ENCODE data around the gene GABRG3. TPM values are rescaled to one million over a fixed set of nuclear protein-coding genes. Genes with fewer than 3 reads are reported as not detected.

The GABRG3 gene
- total RNA-seq, 1 donor from 2014 or later: not detected

DNA sequence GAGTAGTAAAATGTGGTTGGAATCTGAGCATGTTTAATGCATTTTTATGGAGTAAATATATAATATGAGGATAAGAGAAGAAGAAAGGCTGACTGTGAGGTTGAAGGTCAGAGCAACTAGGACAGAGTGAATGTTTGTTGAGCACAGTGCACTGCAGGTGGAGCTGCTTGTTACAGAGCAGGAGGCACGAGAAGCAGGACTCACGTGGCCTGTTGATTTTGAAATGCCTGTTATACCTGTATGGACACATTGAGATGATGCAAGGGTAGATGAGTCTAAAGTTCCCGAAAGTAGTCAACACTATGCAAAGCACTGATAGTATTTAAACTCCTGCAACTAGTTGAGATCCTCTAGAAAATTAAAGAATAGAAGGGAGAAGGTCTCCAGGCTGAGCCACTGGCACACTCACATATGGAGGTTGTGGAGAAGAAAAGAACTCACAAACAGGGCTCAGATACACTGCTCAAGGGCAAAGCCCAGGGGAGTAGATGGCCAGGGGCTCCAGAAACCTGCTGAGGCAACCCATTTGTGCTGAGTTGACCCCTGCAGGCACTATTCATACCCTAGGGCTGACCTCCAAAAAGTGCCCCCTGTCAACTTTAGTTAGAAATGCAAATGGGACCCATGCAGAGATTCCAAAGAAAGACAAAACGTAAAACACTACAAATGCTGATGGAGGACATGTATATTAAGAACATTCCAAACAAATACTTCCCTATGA, 541.5 kb downstream of the GABRG3 start:
- TF ChIP-seq POLR2AphosphoS5 (IDR thresholded peaks at IDR 0.05; ENCODE audit: insufficient read depth in 1 of 2, low read depth in 1 of 2): peak in 1 of 2 donors; percentile 51
- TF ChIP-seq, protein P1, sequence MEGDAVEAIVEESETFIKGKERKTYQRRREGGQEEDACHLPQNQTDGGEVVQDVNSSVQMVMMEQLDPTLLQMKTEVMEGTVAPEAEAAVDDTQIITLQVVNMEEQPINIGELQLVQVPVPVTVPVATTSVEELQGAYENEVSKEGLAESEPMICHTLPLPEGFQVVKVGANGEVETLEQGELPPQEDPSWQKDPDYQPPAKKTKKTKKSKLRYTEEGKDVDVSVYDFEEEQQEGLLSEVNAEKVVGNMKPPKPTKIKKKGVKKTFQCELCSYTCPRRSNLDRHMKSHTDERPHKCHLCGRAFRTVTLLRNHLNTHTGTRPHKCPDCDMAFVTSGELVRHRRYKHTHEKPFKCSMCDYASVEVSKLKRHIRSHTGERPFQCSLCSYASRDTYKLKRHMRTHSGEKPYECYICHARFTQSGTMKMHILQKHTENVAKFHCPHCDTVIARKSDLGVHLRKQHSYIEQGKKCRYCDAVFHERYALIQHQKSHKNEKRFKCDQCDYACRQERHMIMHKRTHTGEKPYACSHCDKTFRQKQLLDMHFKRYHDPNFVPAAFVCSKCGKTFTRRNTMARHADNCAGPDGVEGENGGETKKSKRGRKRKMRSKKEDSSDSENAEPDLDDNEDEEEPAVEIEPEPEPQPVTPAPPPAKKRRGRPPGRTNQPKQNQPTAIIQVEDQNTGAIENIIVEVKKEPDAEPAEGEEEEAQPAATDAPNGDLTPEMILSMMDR (IDR thresholded peaks at IDR 0.05): no peak
- no peaks in the 10 kb centered on the region for H3K4me1 ChIP-seq
- H3K9me3 ChIP-seq: peaks cover 6% of the 10 kb centered on the region
- no peak overlapping the region for H3K4me3 ChIP-seq
- H3K27me3 ChIP-seq: no peaks in the 10 kb centered on the region
- intact Hi-C loops (cut with DNase I): no loop called here
- no peak for DNase-seq (ENCODE audit: extremely low spot score in 2 of 2)
- H3K36me3 ChIP-seq: no peaks in the 10 kb centered on the region
- H3K27ac ChIP-seq: no peak overlapping the region

DNA sequence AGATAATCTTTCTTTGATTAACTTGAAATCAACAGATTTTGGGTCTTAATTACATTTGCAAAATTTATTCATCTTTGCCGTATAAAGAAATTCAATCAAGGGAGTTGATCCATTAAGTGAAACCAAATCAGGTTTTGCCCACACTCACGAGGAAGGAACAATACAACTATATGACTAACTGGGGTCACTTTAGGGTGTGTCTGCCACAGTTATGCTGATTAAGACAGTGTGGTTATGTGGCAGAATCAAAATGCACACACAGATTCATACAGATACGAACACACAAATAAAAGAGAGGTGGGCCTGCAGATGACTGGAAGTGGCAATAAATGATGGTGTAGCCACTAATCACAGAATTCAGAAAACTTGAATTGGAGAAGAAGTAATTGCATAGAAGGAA, 543.5 kb downstream of the GABRG3 start:
- intact Hi-C loops (cut with DNase I): no loop called here
- no peak for DNase-seq (ENCODE audit: extremely low spot score in 2 of 2)
- H3K27me3 ChIP-seq: no peaks in the 10 kb centered on the region
- no peaks in the 10 kb centered on the region for H3K9me3 ChIP-seq
- no peaks in the 10 kb centered on the region for H3K36me3 ChIP-seq
- TF ChIP-seq, protein P1 (IDR thresholded peaks at IDR 0.05): no peak
- no peak for TF ChIP-seq POLR2AphosphoS5 (IDR thresholded peaks at IDR 0.05; ENCODE audit: insufficient read depth in 1 of 2, low read depth in 1 of 2)
- TF ChIP-seq POLR2A (IDR thresholded peaks at IDR 0.05): no peak
- no peak overlapping the region for H3K27ac ChIP-seq
- H3K4me1 ChIP-seq: no peaks in the 10 kb centered on the region
- H3K4me3 ChIP-seq: no peak overlapping the region

DNA sequence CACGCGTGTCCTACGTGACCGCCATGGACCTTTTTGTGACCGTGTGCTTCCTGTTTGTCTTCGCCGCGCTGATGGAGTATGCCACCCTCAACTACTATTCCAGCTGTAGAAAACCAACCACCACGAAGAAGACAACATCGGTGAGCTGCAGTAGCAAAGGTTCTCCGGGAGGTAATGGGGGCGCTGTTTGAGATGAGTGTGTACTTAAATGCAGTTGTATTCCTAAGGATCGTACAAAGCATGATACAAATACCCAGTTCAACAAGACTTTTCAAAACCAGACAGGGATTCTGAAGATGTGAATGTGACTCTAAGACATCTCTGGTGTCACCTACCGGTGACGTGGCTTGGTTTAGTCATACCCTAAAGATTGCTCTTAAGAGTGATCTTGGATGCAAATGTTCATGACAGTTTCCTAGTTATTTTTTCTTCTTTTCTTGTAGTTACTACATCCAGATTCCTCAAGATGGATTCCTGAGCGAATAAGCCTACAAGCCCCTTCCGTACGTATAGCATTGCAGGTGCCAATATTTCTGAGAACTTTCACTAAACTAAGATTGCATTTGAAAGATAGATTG, 556.6 kb downstream of the GABRG3 start:
- Histone ChIP-seq H3K9me3 (peaks cover 5% of the 10 kb centered on the region), H3K4me1 (no peaks in the 10 kb centered on the region), H3K27me3 (no peaks in the 10 kb centered on the region), H3K4me3 (no peak overlapping the region), H3K27ac (no peak overlapping the region), H3K36me3 (no peaks in the 10 kb centered on the region)
- DNase-seq (ENCODE audit: extremely low spot score in 2 of 2): no peak
- intact Hi-C loops (cut with DNase I): no loop called here
- TF ChIP-seq, protein P1 (IDR thresholded peaks at IDR 0.05): no peak
- TF ChIP-seq POLR2A (IDR thresholded peaks at IDR 0.05) (no peak), POLR2AphosphoS5 (IDR thresholded peaks at IDR 0.05; ENCODE audit: insufficient read depth in 1 of 2, low read depth in 1 of 2) (no peak)

DNA sequence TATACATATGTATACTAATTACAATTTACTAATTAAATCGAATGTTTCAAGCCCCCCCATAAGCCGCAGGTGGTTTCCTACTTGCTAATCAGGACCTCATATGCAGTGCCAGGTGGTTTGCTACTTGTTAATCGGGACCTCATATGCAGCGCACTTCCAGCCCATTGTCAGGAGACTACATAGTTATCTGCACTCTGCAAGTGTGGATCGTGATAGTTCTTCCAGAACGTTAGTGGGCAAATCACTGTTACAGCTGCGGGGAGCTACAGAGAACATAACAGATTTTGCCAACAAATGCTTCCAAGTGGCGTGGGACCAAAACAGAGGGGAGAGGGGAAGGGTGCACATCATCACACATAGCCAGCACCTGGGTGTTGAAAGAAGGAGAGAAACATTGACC, 558.4 kb downstream of the GABRG3 start:
- intact Hi-C loops (cut with DNase I): no loop called here
- no peaks in the 10 kb centered on the region for H3K9me3 ChIP-seq
- no peaks in the 10 kb centered on the region for H3K27me3 ChIP-seq
- TF ChIP-seq POLR2A (IDR thresholded peaks at IDR 0.05) (no peak), POLR2AphosphoS5 (IDR thresholded peaks at IDR 0.05; ENCODE audit: insufficient read depth in 1 of 2, low read depth in 1 of 2) (no peak)
- H3K27ac ChIP-seq: no peak overlapping the region
- H3K4me3 ChIP-seq: no peak overlapping the region
- no peaks in the 10 kb centered on the region for H3K4me1 ChIP-seq
- DNase-seq (ENCODE audit: extremely low spot score in 2 of 2): no peak
- H3K36me3 ChIP-seq: no peaks in the 10 kb centered on the region

DNA sequence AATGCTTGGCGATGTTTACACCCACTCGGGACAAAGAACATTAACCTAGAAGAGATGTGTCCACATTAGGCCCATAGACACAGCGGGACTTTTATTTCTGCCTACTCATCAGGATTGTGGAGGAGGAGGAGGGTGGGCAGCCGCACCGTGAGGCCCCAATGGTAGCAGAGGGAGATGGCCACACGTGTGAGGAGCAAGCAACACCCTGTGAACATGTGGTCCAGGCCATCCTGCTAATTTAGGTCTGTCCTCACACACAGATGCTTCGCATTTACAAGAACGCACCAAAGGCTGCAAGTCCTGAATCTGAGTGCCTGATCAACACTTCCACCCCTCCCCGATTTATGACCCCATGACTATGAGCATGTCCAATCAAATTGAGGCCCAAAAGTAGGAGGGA, 560.0 kb downstream of the GABRG3 start:
- no peaks in the 10 kb centered on the region for H3K27me3 ChIP-seq
- H3K4me1 ChIP-seq: no peaks in the 10 kb centered on the region
- no peak overlapping the region for H3K4me3 ChIP-seq
- no peak for DNase-seq (ENCODE audit: extremely low spot score in 2 of 2)
- H3K36me3 ChIP-seq: no peaks in the 10 kb centered on the region
- intact Hi-C loops (cut with DNase I): no loop called here
- H3K9me3 ChIP-seq: no peaks in the 10 kb centered on the region
- no peak for TF ChIP-seq POLR2A (IDR thresholded peaks at IDR 0.05)
- H3K27ac ChIP-seq: no peak overlapping the region

DNA sequence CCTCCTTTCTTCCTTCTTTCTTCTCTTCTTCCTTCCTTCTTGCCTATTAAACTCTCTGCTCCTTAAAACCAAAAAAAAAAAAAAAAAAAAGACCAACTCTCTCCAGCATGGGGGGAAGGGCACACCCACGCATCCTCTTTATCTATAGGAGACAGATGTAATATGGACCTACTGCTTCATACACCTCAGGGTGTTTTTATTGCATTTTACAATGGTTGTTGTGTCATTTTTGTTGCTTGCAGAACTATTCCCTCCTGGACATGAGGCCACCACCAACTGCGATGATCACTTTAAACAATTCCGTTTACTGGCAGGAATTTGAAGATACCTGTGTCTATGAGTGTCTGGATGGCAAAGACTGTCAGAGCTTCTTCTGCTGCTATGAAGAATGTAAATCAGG, 561.4 kb downstream of the GABRG3 start:
- no peak overlapping the region for H3K4me3 ChIP-seq
- no peaks in the 10 kb centered on the region for H3K27me3 ChIP-seq
- H3K36me3 ChIP-seq: no peaks in the 10 kb centered on the region
- no peaks in the 10 kb centered on the region for H3K9me3 ChIP-seq
- H3K27ac ChIP-seq: no peak overlapping the region
- DNase-seq (ENCODE audit: extremely low spot score in 2 of 2): no peak
- intact Hi-C loops (cut with DNase I): no loop called here
- TF ChIP-seq POLR2A (IDR thresholded peaks at IDR 0.05) (no peak), POLR2AphosphoS5 (IDR thresholded peaks at IDR 0.05; ENCODE audit: insufficient read depth in 1 of 2, low read depth in 1 of 2) (no peak)
- TF ChIP-seq, protein P1 (IDR thresholded peaks at IDR 0.05): no peak
- H3K4me1 ChIP-seq: no peaks in the 10 kb centered on the region

Measured in vagina (tissue), 2 donors.